Endothelial cell of umbilical vein (primary cell): ENCODE results near the gene CHST12. TPM values are rescaled to one million over a fixed set of nuclear protein-coding genes. Genes with fewer than 3 reads are reported as not detected.

ENCODE experiments used
- BruUV-seq: library from RNA; stranded (reverse); fragments of 400-500 nt; replicated peaks from 2 replicates; lab custom pipeline; 2021; lab: Mats Ljungman, UMichigan
- CTCF ChIA-PET: fragments of 300-600, 350-600 bp; sonication (Branson Sonifier 250); formaldehyde crosslinking; loops from one replicate; lab custom pipeline; 2021; ENCODE audit warnings: antibody characterized with exemption, inconsistent platforms; lab: Charles Lee
- POLR2A ChIA-PET: fragments of 300-600, 350-600 bp; sonication (Branson Sonifier 250); formaldehyde crosslinking; loops from one replicate; lab custom pipeline; 2021; ENCODE audit warnings: antibody characterized with exemption, inconsistent platforms; lab: Charles Lee
- DNase-seq: peaks from one replicate; pipeline ENCODE4 v3.0.0-alpha.2; 2011; ENCODE audit warnings: low read depth, low spot score
- FAIRE-seq: peaks from 2 replicates; lab custom pipeline; 2011; peaks lifted over from hg19 to GRCh38; lab: Jason Lieb, UNC
- H2AFZ ChIP-seq: 2 replicates; pipeline ENCODE4 v1.6.0; 2012; ENCODE audit warnings: low read depth, low read length, control low read depth, inconsistent platforms
- H3K27ac ChIP-seq: 2 replicates; pipeline ENCODE4 v1.5.1; 2011; ENCODE audit warnings: low read depth, mild to moderate bottlenecking, control low read depth, low read length, moderate library complexity; ENCODE audit not compliant: insufficient read depth
- H3K27me3 ChIP-seq, 2 experiments: 2 replicates each; pipeline versions ENCODE4 v1.6.0 to v1.6.1; 2011; ENCODE audit warnings: low read length in 2 of 2, mixed read lengths in 1 of 2; ENCODE audit not compliant: control insufficient read depth in 2 of 2, insufficient read depth in 2 of 2
- H3K36me3 ChIP-seq, 2 experiments: 2 replicates in 1 of 2; 3 replicates in 1 of 2; pipeline ENCODE4 v1.5.1; 2011; ENCODE audit warnings: low read length in 2 of 2, mild to moderate bottlenecking in 1 of 2, moderate library complexity in 1 of 2; ENCODE audit not compliant: control insufficient read depth in 2 of 2, insufficient read depth in 2 of 2; ENCODE audit errors: extremely low read depth in 1 of 2
- H3K4me1 ChIP-seq: 3 replicates; pipeline ENCODE4 v1.5.1; 2011; ENCODE audit warnings: mild to moderate bottlenecking, low read length; ENCODE audit not compliant: control insufficient read depth, insufficient read depth; ENCODE audit errors: extremely low read depth
- H3K4me2 ChIP-seq: 2 replicates; pipeline ENCODE4 v1.6.1; 2011; ENCODE audit warnings: low read length, control low read depth, mixed read lengths; ENCODE audit not compliant: insufficient read depth
- H3K4me3 ChIP-seq, 3 experiments: fragments of 200-600 bp in 1 of 3; sonication (generic), shearing (Covaris generic) in 1 of 3; replicated peaks in 1 of 3; 2 replicates each; pipeline ENCODE4 v1.5.1; 2011 to 2016; ENCODE audit warnings: control low read depth in 3 of 3, low read length in 3 of 3, mild to moderate bottlenecking in 2 of 3, inconsistent platforms in 1 of 3, low read depth in 1 of 3, moderate library complexity in 1 of 3; ENCODE audit not compliant: insufficient read depth in 1 of 3
- H3K79me2 ChIP-seq: 2 replicates; pipeline ENCODE4 v1.6.0; 2012; ENCODE audit warnings: low read length, inconsistent platforms; ENCODE audit not compliant: control insufficient read depth, insufficient read depth
- H3K9ac ChIP-seq: replicated peaks from 2 replicates; pipeline ENCODE3; 2011; ENCODE audit warnings: low read length, control low read depth; ENCODE audit not compliant: insufficient read depth; ENCODE audit errors: extremely low read depth
- H3K9me1 ChIP-seq: replicated peaks from 3 replicates; pipeline ENCODE4 v1.6.0; 2011; ENCODE audit warnings: mild to moderate bottlenecking, low read length; ENCODE audit not compliant: control insufficient read depth, insufficient read depth; ENCODE audit errors: extremely low read depth
- H3K9me3 ChIP-seq: replicated peaks from 2 replicates; pipeline ENCODE4 v1.5.1; 2012; ENCODE audit warnings: low read length, inconsistent platforms; ENCODE audit not compliant: control insufficient read depth, insufficient read depth
- H4K20me1 ChIP-seq: replicated peaks from 2 replicates; pipeline ENCODE3; 2011; ENCODE audit warnings: mild to moderate bottlenecking, low read length; ENCODE audit not compliant: control insufficient read depth, insufficient read depth; ENCODE audit errors: extremely low read depth
- CTCF ChIP-seq, 2 donors: IDR thresholded peaks; 1 replicate in 1 of 2; 2 replicates in 1 of 2; pipeline ENCODE4 v1.5.1; 2011; ENCODE audit warnings: low read length in 2 of 2, mild to moderate bottlenecking in 2 of 2, moderate library complexity in 2 of 2, control low read depth in 1 of 2, inconsistent platforms in 1 of 2, low read depth in 1 of 2; ENCODE audit not compliant: insufficient read depth in 1 of 2; ENCODE audit errors: extremely low read depth in 1 of 2
- EZH2 ChIP-seq: IDR thresholded peaks from 2 replicates; pipeline ENCODE4 v1.6.1; 2012; ENCODE audit warnings: borderline replicate concordance, low read depth, mild to moderate bottlenecking, moderate library complexity, low read length, inconsistent platforms; ENCODE audit not compliant: severe bottlenecking
- FOS ChIP-seq: IDR thresholded peaks from 2 replicates; pipeline ENCODE4 v1.6.1; 2011; ENCODE audit warnings: mild to moderate bottlenecking, low read length, moderate library complexity, borderline replicate concordance; ENCODE audit not compliant: insufficient read depth
- GATA2 ChIP-seq: IDR thresholded peaks from 2 replicates; pipeline ENCODE4 v1.7.0; 2011; ENCODE audit warnings: low read depth, mild to moderate bottlenecking, moderate library complexity, mixed read lengths, low read length; ENCODE audit not compliant: insufficient read length, insufficient read depth
- JUN ChIP-seq: IDR thresholded peaks from 2 replicates; pipeline ENCODE4 v1.6.1; 2011; ENCODE audit warnings: borderline replicate concordance, low read depth; ENCODE audit not compliant: insufficient read length, insufficient read depth
- MAX ChIP-seq: IDR thresholded peaks from 2 replicates; pipeline ENCODE4 v1.6.1; 2011; ENCODE audit not compliant: insufficient read depth, insufficient read length
- MYC ChIP-seq: IDR thresholded peaks from one replicate; pipeline ENCODE4 v1.6.1; 2011; ENCODE audit warnings: mild to moderate bottlenecking, low read depth, low read length
- POLR2A ChIP-seq: IDR thresholded peaks from 2 replicates; pipeline ENCODE4 v1.6.1; 2012; ENCODE audit warnings: low read depth, mild to moderate bottlenecking, control low read depth, low read length
- POLR2AphosphoS5 ChIP-seq: IDR thresholded peaks from 2 replicates; pipeline ENCODE4 v1.6.1; 2012; ENCODE audit warnings: low read depth, mild to moderate bottlenecking, control low read depth, low read length, moderate library complexity; ENCODE audit not compliant: insufficient read depth
- dilution Hi-C: fragments of 300-500 bp; cut with MboI; formaldehyde crosslinking; loops from one replicate; pipeline ENCODE4 v1.15.0; 2019; ENCODE audit warnings: low sequenced_read_pairs; ENCODE audit not compliant: extremely low pct_ligation_motif_present
- intact Hi-C: fragments of 100-400 bp; cut with micrococcal nuclease; formaldehyde crosslinking; loops from one replicate; pipeline ENCODE4 v1.10.0; 2022
- polyA plus RNA-seq, 4 experiments: library from polyadenylated mRNA; depleted of rRNA in 3 of 4; stranded (reverse) in 3 of 4; unstranded in 1 of 4; fragments of >200 nt; gene quantifications; 2 replicates each; pipeline versions ENCODE4 v1.2.1 to v1.2.3, GENCODE V29; 2011 to 2012; ENCODE audit warnings: missing spikeins in 1 of 4
- total RNA-seq: library from RNA; stranded (reverse); gene quantifications from 2 replicates; pipeline ENCODE4 v1.2.3, GENCODE V29; 2021

Gene CHST12
- total and polyA plus RNA-seq, 2 donors (not counting 3 experiments of a cell fraction or from before 2014, with no cell fraction given), result 30.2 to 52.6 TPM

- no peaks in the 10 kb centered on the region for H3K4me1 ChIP-seq
- H4K20me1 ChIP-seq, result no peaks in the 10 kb centered on the region
- H3K27ac ChIP-seq, result no peak overlapping the region
- no peak overlapping the region for H3K4me3 ChIP-seq
- H3K9me1 ChIP-seq, result no peaks in the 10 kb centered on the region
- H3K4me2 ChIP-seq, result no peak overlapping the region
- no peak overlapping the region for H3K9ac ChIP-seq
- H3K36me3 ChIP-seq, result peaks cover 24 to 32% of the 10 kb centered on the region in 2 experiments
- H3K79me2 ChIP-seq, result peaks cover 45% of the 10 kb centered on the region
- ChIA-PET POLR2A (no interaction called here), CTCF (no interaction called here)
- intact Hi-C loops (loop anchor here (5.0 kb wide), 1 partner anchor 700 kb away; no protein-coding TSS in a partner anchor), dilution Hi-C loops (no loop called here)
- BruUV-seq, result no TSS peak
- DNase-seq (no peak), FAIRE-seq (no peak)
- no peaks in the 10 kb centered on the region for H3K9me3 ChIP-seq
- H3K27me3 ChIP-seq, result no peaks in the 10 kb centered on the region
- H2AFZ ChIP-seq, result no peak overlapping the region
- TF ChIP-seq FOS, result no peak
- TF ChIP-seq POLR2AphosphoS5, result no peak
- no peak for TF ChIP-seq POLR2A
- TF ChIP-seq GATA2, result no peak
- no peak for TF ChIP-seq MYC
- TF ChIP-seq CTCF (IDR thresholded peaks at IDR 0.05; ENCODE audit: extremely low read depth in 1 of 2, insufficient read depth in 1 of 2, low read depth in 1 of 2, low read length in 2 of 2), result no peak
- no peak for TF ChIP-seq JUN
- TF ChIP-seq EZH2, result no peak
- TF ChIP-seq MAX, result no peak
Measured at GRCh38 chr7:2362385-2363088, 40.9 kb upstream of the CHST12 start.
